Fibroblast of upper back skin (primary cell): Measurements from ENCODE around the gene HELZ.
"Not testable (repeated sequence)": the region's sequence is repeated elsewhere in the genome, so short reads cannot be mapped to it uniquely, and the experiment has no call there.

Source experiments
- DNase-seq: peaks from one replicate; pipeline ENCODE4 v3.0.0-alpha.2; 2013

Gene HELZ

GRCh38 chr17:67046398-67046797 is 198.6 kb downstream of the HELZ start:
- no peak for DNase-seq

DNA sequence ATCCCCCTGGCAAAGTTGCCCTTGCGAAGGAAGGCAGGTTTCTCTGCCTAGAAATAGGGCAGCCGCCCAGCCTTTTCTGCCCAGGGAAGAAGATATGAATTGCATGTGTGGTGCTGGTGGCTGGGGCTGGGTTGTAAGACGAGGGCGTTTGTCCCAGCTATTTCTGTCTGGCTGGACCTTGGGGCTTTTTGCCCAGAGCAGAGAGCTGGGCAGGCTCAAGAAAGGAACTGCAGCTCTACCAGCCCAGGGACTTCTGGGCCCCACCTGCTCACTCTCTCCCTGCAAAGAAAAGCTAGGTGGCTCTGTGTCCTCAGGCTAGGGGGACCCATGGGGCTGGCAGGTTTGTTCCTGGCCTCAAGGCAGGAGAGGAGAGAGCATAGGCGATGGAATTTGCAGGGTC is 200.1 kb downstream of the HELZ start:
- no peak for DNase-seq

DNA sequence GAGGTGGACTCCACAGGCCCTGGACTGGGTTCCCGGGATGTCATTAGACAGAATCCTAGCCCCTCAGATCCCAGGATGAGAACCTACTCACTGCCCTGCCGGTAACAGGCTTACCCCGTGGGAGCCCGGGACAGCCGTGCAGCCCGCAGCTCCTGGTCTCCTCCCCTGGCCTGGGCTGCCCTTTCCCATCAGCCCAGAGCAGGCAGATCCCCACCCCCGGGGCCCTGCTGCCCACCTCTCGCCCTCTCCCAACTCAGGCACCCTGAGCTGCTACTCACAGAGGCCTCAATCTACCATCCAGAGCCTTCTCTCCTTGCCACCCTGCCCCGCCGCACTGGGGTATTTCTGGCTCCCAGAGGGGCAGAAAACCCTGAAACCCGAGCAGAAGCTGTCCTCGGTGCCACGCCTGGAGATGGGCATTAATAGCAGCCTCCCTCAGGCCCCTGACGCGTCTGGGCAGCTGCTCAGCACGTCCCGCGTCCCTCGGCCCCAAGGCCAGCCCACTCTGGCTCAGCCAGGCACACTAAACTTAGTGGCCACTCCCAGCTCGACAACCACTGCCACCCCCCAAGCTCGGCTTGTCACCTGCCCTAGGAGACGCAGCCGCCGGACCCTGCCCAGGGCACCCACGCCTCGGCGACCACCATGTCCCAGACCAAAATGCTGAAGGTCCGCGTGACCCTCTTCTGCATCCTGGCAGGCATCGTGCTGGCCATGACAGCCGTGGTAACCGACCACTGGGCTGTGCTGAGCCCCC is 200.8 kb downstream of the HELZ start, which contains the start of gene CACNG1:
Gene CACNG1, plus strand, starts transcription at position 539 of the 757 bp plus-strand sequence. Its CDS starts 107 bp downstream, at position 646.
- DNase-seq = no peak

- no peak for DNase-seq
Observed at GRCh38 chr17:67043283-67043682, 201.7 kb downstream of the HELZ start.

DNA sequence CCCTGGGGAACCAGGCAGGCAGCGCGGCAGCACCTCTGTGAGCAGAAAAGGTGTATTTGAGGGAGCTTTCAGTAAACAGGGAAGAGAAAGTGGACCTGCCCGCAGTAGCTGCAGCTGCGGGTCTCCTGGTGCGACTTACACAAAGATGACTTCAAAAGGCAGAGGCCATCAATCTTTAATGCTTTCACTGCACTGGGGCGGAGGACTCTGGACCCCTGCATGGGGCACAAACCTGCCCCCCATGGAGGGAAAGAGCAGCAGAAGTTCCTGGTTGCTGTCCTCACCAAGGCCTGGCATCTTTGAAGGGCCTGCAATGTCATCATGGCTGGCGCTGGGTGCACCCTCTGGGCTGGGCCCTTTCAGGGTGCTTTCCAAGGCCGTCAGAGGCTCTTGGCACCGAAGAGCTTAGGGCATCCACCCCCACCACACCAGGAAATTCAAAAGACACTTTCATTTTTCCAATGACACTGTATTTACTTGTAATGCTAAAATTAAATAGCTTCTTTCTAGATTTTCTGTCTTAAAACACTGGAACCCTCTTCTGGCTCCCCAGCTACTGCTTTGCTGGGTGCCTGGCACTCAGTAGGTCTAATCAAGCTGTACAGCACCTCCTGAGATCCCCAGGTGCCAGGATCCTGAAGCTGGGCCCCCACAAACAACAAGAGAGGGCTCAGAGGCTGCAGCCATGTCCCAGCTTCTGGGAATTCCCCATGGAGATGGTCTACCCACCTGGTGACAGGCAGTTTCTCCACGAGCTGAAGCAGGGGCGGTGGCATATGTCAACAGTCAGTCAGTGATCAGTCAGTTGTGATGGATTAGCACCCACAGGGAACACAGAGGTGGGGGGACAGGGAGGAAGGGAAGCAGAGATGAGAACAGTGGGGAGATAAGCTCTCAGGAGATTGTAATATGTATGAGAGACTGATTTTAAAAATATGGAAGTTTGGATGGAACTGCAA is 202.8 kb downstream of the HELZ start:
- DNase-seq = no peak

DNA sequence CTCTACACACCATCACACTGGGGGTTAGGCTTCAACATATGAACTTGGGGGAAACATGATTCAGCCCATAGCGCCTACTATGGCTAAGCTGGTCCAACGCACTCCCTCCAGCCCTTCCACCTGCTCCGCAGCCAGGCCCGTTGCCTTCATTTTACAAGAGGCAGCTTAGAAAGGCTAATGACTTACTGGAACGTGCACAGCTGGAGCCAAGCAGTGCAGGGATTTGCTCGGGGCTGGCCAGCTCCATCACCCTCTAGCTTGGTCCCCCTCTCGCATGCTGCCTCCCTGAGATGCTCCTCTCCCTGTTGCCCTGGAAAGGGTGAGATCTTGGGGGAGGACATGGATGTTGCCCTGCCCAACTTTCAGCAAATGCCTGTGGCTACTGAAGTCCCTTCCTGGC is 203.5 kb downstream of the HELZ start:
- no peak for DNase-seq

DNA sequence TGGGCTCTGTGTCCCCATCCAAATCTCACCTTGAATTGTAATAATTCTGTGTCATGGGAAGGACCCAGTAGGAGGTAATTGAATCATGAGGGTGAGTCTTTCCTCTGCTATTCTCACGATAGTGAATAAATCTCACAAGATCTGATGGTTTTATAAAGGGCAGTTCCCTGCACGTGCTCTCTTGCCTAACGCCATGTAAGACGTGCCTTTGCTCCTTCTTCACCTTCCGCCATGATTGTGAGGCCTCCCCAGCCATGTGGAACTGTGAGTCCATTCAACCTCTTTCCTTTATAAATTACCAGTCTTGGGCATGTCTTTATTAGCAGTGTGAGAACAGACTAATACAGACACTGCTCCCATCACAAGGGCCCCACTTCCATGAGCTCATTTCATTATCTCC is 203.9 kb downstream of the HELZ start:
- not testable (repeated sequence) for DNase-seq

GRCh38 chr17:67040652-67041051 is 204.3 kb downstream of the HELZ start:
- DNase-seq = no peak

DNA sequence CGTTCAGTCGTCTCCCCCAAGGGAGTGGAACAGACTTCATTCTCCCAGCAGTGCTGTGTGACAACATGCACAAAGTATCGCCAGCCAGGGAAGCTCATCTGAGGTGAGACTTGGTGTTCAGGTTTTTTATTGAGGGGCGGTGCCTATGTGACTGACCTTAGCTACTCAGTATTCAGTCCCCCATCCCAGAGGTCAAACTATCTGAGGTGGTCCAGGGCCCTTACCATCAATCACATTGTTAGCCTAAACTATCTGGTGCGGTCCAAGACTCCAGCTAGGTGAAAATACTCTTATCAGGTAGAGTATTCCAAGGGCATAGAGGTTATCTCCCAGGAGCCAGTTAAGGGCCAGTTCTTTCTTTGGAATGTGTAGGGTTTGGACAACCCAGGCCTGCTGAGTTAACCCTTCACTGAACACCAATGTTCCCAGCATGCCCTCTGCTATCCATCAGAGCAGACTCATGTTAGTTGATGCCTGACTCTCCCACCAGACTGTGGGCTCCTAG is 206.1 kb downstream of the HELZ start:
- DNase-seq = no peak

GRCh38 chr17:67035131-67036083 is 209.6 kb downstream of the HELZ start:
- no peak for DNase-seq

- DNase-seq = no peak
Observed at GRCh38 chr17:67033613-67034012, 211.4 kb downstream of the HELZ start.

DNA sequence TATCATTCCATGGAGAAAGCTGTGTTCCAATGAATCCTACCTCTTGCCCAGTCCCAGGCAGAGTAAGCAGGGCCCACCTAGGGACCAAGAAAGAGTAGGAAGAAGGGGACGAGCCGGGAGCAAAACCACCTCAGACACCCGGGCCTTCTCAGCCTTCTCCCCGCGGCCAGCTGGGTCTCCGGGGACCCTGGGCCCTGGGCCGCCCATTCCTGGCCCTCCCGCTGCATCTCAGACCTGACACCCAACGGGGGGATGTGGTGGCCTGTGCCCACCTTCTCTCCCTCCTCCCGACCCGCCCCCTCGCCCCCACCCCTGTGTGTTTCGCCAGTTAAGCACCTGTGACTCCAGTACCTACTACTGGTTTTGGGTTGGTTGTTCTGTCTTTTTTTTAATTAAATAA is 212.0 kb downstream of the HELZ start:
- DNase-seq = no peak

- DNase-seq = no peak
Observed at GRCh38 chr17:67032382-67032781, 212.6 kb downstream of the HELZ start.

DNA sequence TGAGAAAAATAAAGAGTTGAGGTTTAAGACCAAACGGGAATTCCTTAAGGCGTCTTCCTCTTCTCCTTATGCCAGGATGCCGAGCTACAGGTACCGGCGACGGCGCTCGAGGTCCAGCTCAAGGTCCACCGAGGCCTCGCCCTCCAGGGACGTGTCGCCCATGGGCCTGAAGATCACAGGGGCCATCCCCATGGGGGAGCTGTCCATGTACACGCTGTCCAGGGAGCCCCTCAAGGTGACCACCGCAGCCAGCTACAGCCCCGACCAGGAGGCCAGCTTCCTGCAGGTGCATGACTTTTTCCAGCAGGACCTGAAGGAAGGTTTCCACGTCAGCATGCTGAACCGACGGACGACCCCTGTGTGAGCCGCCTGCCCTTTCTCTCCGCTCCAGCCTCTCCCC is 214.4 kb downstream of the HELZ start:
- DNase-seq = no peak

- no peak for DNase-seq
Observed at GRCh38 chr17:67027031-67027628, 217.9 kb downstream of the HELZ start.

DNA sequence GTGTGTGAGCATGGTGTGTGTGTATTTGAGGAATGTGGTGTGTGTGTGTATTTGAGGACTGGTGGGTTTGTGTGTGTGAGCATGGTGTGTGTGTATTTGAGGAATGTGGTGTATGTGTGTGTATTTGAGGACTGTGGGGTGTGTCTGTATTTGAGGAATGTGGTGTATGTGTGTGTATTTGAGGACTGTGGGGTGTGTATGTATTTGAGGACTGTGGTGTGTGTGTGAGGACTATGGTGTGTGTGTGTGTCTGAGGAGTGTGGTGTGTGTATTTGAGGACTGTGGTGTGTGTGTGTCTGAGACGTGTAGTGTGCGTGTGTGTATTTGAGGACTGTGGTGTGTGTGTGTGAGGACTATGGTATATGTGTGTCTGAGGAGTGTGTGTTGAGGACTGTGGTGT is 218.7 kb downstream of the HELZ start:
- DNase-seq = peak; percentile 2

DNA sequence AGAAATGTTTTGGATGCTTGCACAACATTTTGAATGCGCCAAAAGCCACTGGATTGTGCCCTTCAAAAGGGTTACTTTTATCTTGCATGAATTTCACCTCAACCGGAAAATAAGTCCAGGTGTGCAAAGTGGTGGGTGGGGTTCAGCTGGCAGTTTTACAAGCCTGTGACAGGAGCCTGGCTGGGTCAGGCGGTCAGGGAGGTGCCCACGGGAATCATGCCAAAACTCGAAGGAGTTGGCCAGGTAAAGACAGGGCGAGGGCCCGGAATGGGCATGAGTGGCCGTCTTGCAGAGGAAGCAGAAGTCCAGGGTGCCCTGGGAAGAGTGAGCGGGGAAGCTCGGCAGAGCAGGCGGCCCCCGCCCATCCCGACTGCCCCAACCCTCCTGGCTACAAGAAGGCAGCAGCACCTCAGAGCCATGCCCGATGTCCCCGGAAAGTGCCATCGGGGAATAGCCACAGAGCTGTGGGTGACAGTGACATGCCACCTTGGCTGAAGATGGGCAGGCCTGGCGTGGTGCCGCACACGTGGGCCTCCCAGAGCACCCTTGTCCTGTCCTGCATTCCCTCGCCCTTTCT is 219.7 kb downstream of the HELZ start:
- DNase-seq = no peak

DNA sequence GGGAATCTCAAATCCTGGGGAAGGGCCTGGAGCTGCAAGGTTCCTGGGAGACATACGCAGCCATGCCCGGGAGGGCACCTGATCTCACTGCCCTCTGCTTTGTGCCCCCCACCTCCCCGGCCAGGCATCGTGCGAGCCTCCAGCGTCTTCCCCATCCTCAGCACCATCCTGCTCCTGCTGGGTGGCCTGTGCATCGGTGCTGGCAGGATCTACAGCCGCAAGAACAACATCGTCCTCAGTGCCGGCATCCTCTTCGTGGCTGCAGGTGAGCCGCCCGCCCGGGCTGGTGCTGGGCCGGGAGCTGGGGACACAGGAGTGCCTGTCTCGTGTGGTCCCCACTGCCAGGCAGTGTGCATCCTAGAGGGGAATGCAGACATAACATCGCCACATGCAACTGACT is 220.3 kb downstream of the HELZ start:
- DNase-seq = no peak

GRCh38 chr17:67022451-67022810 is 222.6 kb downstream of the HELZ start:
- DNase-seq = no peak

DNA sequence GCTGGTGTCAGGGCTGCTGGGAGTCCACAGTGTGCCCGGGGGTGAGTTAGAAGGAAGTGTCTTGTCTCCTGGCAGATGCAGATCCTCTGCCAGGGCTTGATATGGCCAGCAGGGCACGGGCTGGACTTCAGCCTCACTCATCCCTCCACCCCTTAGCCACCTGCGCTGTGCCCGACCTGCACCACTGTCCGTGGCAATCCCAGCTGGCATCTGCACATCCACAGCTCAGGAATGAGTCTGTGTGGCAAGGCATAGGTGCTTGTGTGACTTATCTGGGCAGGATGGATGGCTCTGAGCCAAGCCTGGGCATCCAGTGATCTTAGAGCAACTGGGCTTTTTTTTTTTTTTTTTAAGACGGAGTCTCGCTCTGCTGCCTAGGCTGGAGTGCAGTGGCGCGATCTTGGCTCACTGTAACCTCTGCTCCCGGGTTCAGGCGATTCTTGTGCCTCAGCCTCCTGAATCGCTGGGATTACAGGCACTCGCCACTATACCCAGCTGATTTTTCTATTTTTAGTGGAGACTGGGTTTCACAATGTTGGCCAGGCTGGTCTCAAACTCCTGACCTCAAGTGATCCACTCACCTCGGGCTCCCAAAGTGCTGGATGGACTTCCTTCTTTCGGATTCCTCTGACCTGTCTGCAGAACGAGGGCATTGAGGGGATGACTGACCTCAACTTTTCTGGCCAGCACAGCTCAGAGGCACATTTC is 223.1 kb downstream of the HELZ start:
- no peak for DNase-seq

GRCh38 chr17:67021196-67021595 is 223.8 kb downstream of the HELZ start:
- no peak for DNase-seq
